A549 (cell line): ENCODE data around the gene OR9A2. TPM values are rescaled to one million over a fixed set of nuclear protein-coding genes. Genes with fewer than 3 reads are reported as not detected.

Experiments used
- ATAC-seq, 2 experiments: fragments of 200-7000 bp in 1 of 2; fragments of >200 bp in 1 of 2; cut with Nextera tagmentation in 1 of 2; cut with Tn5 transposase in 1 of 2; 3 replicates each; pipeline versions ENCODE4 v1.8.0 to v1.9.1; 2018 to 2020; ENCODE audit warnings: mild to moderate bottlenecking in 1 of 2, moderate library complexity in 1 of 2
- CTCF ChIA-PET: fragments of 300-600 bp; sonication (Branson Sonifier 250); formaldehyde crosslinking; extraction: SDS; loops from one replicate; lab custom pipeline; 2021; ENCODE audit warnings: antibody characterized with exemption, inconsistent platforms; lab: Yijun Ruan, JAX
- POLR2A ChIA-PET: fragments of 350-600 bp; formaldehyde crosslinking; extraction: SDS; loops from one replicate; lab custom pipeline; 2021; ENCODE audit warnings: antibody characterized with exemption, inconsistent platforms; lab: Yijun Ruan, JAX
- DNase-seq, 2 experiments: peaks; one replicate each; pipeline versions ENCODE4 v3.0.0 to v3.0.0-alpha.2; 2011 to 2016; ENCODE audit warnings: low read depth in 1 of 2, low spot score in 1 of 2
- FAIRE-seq: peaks from 2 replicates; lab custom pipeline; 2011; peaks lifted over from hg19 to GRCh38; lab: Jason Lieb, UNC
- H3K27ac ChIP-seq, 2 experiments: fragments of >200 bp; sonication (Bioruptor Twin); formaldehyde crosslinking; 3 replicates each; pipeline ENCODE4 v1.5.1; 2016 to 2017
- H3K4me1 ChIP-seq: fragments of >200 bp; sonication (Bioruptor Twin); formaldehyde crosslinking; 3 replicates; pipeline ENCODE4 v1.6.1; 2016
- H3K4me2 ChIP-seq: fragments of >200 bp; sonication (Bioruptor Twin); formaldehyde crosslinking; 3 replicates; pipeline ENCODE4 v1.6.1; 2016
- H3K4me3 ChIP-seq: fragments of >200 bp; sonication (Bioruptor Twin); formaldehyde crosslinking; 3 replicates; pipeline ENCODE4 v1.5.1; 2016
- H3K9me3 ChIP-seq: fragments of >200 bp; sonication (Bioruptor Twin); formaldehyde crosslinking; 3 replicates; pipeline ENCODE4 v1.6.1; 2016
- CBX2 ChIP-seq: fragments of 200-600 bp; sonication (generic); IDR thresholded peaks from 2 replicates; pipeline ENCODE4 v1.6.1; 2016; ENCODE audit warnings: low read depth, mild to moderate bottlenecking, borderline replicate concordance
- CHD2 ChIP-seq: fragments of 150-350 bp; IDR thresholded peaks from 2 replicates; pipeline ENCODE4 v1.6.1; 2014; ENCODE audit warnings: low read length; ENCODE audit not compliant: partially characterized antibody
- EHMT2 ChIP-seq: fragments of 200-600 bp; sonication (generic); IDR thresholded peaks from 2 replicates; pipeline ENCODE4 v1.6.1; 2016; ENCODE audit warnings: antibody characterized with exemption, low read depth, mild to moderate bottlenecking, moderate library complexity
- FOSB ChIP-seq: fragments of 250-450 bp; sonication (Bioruptor Pico); IDR thresholded peaks from 2 replicates; pipeline ENCODE4 v1.5.0; 2020; ENCODE audit warnings: mild to moderate bottlenecking, moderate library complexity
- FOSL2 ChIP-seq, 2 experiments: fragments of 450-650 bp in 1 of 2; fragments of >200 bp in 1 of 2; sonication (Bioruptor Twin) in 1 of 2; formaldehyde crosslinking; IDR thresholded peaks; 2 replicates each; pipeline versions ENCODE4 v1.5.0 to v1.6.1; 2016 to 2020; ENCODE audit warnings: mild to moderate bottlenecking in 1 of 2, moderate library complexity in 1 of 2
- HEYL ChIP-seq: fragments of 250-450 bp; sonication (Bioruptor Pico); IDR thresholded peaks from 2 replicates; pipeline ENCODE4 v1.8.0; 2021; ENCODE audit warnings: mild to moderate bottlenecking, moderate library complexity
- HMGXB4 ChIP-seq: fragments of 250-450 bp; sonication (Bioruptor Pico); IDR thresholded peaks from 2 replicates; pipeline ENCODE4 v1.5.0; 2021; ENCODE audit warnings: mild to moderate bottlenecking, moderate library complexity, borderline replicate concordance
- HOXA7 ChIP-seq: fragments of 250-450 bp; sonication (Bioruptor Pico); IDR thresholded peaks from 2 replicates; pipeline ENCODE4 v1.5.0; 2020; ENCODE audit warnings: mild to moderate bottlenecking, moderate library complexity
- HOXB13 ChIP-seq: fragments of 250-450 bp; sonication (Bioruptor Pico); IDR thresholded peaks from 2 replicates; pipeline ENCODE4 v1.5.0; 2020; ENCODE audit warnings: low read depth, mild to moderate bottlenecking, moderate library complexity
- HOXB5 ChIP-seq: fragments of 250-450 bp; sonication (Bioruptor Pico); IDR thresholded peaks from 2 replicates; pipeline ENCODE4 v1.5.0; 2020; ENCODE audit warnings: mild to moderate bottlenecking, moderate library complexity
- KDM5A ChIP-seq: fragments of 200-600 bp; sonication (generic); IDR thresholded peaks from 2 replicates; pipeline ENCODE4 v1.6.1; 2016; ENCODE audit warnings: antibody characterized with exemption, mild to moderate bottlenecking
- POLR2A ChIP-seq: IDR thresholded peaks from 2 replicates; pipeline ENCODE4 v1.6.1; 2012; ENCODE audit warnings: mild to moderate bottlenecking, low read length
- RAD21 ChIP-seq, 2 experiments: fragments of >200 bp in 1 of 2; sonication (Bioruptor Twin) in 1 of 2; formaldehyde crosslinking in 1 of 2; IDR thresholded peaks in 1 of 2; conservative IDR thresholded peaks in 1 of 2; 2 replicates in 1 of 2; 3 replicates in 1 of 2; pipeline ENCODE4 v1.6.1; 2012 to 2018; ENCODE audit warnings: inconsistent platforms in 1 of 2
- REST ChIP-seq: fragments of 200-600 bp; sonication (generic); IDR thresholded peaks from 2 replicates; pipeline ENCODE4 v1.6.1; 2016; ENCODE audit warnings: antibody characterized with exemption, mild to moderate bottlenecking, moderate library complexity
- TP53 ChIP-seq: fragments of 250-450 bp; sonication (Bioruptor Pico); IDR thresholded peaks from 2 replicates; pipeline ENCODE4 v1.5.0; 2021; ENCODE audit warnings: mild to moderate bottlenecking, moderate library complexity
- USF2 ChIP-seq: fragments of 450-650 bp; IDR thresholded peaks from 2 replicates; pipeline ENCODE4 v1.6.1; 2014; ENCODE audit warnings: antibody characterized with exemption
- ZC3H11A ChIP-seq: fragments of 450-650 bp; IDR thresholded peaks from 2 replicates; pipeline ENCODE4 v1.6.1; 2014; ENCODE audit warnings: antibody characterized with exemption, mild to moderate bottlenecking
- ZFP36 ChIP-seq: fragments of 450-650 bp; IDR thresholded peaks from 2 replicates; pipeline ENCODE4 v1.6.1; 2014; ENCODE audit warnings: borderline replicate concordance; ENCODE audit not compliant: partially characterized antibody
- WGBS: methylation state at CpG from one replicate; pipeline ENCODE4 v1.1.6; 2017; ENCODE audit errors: missing lambda C conversion rate; 5-methylcytosine and 5-hydroxymethylcytosine counted together
- polyA plus RNA-seq, 4 experiments: library from polyadenylated mRNA; depleted of rRNA in 3 of 4; stranded (reverse); fragments of >200 nt; fragmentation: RNase III in 1 of 4; extraction: RNeasy Plus Mini Kit Qiagen cat#74134 plus additional on column Dnase treatment in 1 of 4; gene quantifications; 2 replicates in 3 of 4; 3 replicates in 1 of 4; pipeline ENCODE4 v1.2.3, GENCODE V29; 2011 to 2017

OR9A2 gene
- polyA plus RNA-seq, 2 of the 4 experiments (the other 2 are of a cell fraction) = not detected

GRCh38 chr7:143048827-143049226 is 21.9 kb upstream of the OR9A2 start:
- Histone ChIP-seq H3K4me3 (no peak overlapping the region), H3K27ac (no peak overlapping the region), H3K4me2 (no peak overlapping the region), H3K4me1 (no peaks in the 10 kb centered on the region), H3K9me3 (no peaks in the 10 kb centered on the region)
- TF ChIP-seq HEYL (CRISPR knock-in tag) (no peak), CHD2 (no peak), REST (no peak), TP53 (no peak), USF2 (no peak), KDM5A (no peak), EHMT2 (no peak), HOXA7 (CRISPR knock-in tag) (no peak)
- no peak for ATAC-seq
- ChIA-PET CTCF (no interaction called here), POLR2A (no interaction called here)
- no peak for DNase-seq
- FAIRE-seq = no peak

GRCh38 chr7:143047326-143047725 is 20.4 kb upstream of the OR9A2 start:
- WGBS = 20% methylated on average over 2 of the region's 2 CpGs
- H3K4me2 ChIP-seq = no peak overlapping the region
- no peak for FAIRE-seq

More at GRCh38 chr7:143047326-143047725, 20.4 kb upstream of the OR9A2 start:
- Histone ChIP-seq H3K27ac (no peak overlapping the region), H3K9me3 (no peaks in the 10 kb centered on the region), H3K4me1 (no peaks in the 10 kb centered on the region)
- CTCF ChIA-PET = no interaction called here
- no peak for DNase-seq
- POLR2A ChIA-PET = no interaction called here
- TF ChIP-seq HOXB13 (CRISPR knock-in tag) (no peak), CHD2 (no peak), ZFP36 (no peak), RAD21 (conservative IDR thresholded peaks at IDR 0.05 in 1 of 2, IDR thresholded peaks at IDR 0.05 in 1 of 2) (no peak), USF2 (no peak), POLR2A (no peak), ZC3H11A (no peak), FOSL2 (IDR thresholded peaks at IDR 0.05) (no peak), FOSL2 (CRISPR knock-in tag; IDR thresholded peaks at IDR 0.05) (no peak), KDM5A (no peak), FOSB (CRISPR knock-in tag) (no peak), CBX2 (no peak), HMGXB4 (no peak), HOXB5 (CRISPR knock-in tag) (no peak)
- TF ChIP-seq, all 56 proteins: peak for 0
- no peak overlapping the region for H3K4me3 ChIP-seq
- no peak for ATAC-seq
